Activated effector memory CD4-positive, alpha-beta T cell treated with anti-CD3 and anti-CD28 coated beads, Interleukin-2, amount 50 U/mL, for 16 hours (primary cell): ENCODE measurements around the gene PPP2R2C.

Experiments used
- DNase-seq: peaks from one replicate; pipeline ENCODE4 v3.0.0-alpha.2; 2020

Gene PPP2R2C

DNA sequence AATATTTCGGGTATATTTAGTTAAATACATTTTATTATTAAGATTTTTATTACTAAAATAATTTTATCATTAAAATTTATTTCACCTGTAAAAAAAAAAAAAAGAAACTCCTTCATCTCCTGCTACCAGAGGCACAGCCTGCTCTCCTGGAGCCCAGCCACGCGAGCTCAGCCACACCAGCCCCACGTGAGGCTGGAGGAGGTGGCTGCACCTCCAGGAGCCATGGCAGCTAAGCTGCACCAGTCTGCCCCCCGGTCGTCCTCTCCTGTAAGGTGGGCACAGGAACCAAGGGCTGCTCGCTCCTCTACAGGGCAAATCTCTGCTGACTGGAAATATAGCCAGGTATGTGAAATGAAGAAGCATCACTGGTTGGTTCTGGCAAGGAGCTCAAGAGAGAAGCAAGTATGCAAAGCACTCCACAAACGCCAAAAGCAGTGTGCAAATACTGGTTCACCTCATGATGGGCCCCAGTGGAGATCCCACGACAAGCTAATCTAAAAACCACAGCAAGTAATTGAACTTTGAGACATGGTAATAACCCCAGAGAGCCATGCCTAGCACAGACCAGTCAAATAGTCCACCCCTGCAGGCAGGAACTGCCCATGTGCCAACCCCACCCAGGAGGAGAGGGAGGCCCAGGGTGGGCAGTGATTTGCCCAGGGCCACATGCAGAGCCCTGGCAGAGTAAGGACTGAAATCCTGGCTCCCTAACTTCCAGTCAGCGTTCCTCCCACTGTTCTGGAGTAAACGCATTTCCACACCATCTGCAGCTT lies 112.7 kb downstream of the PPP2R2C start:
- DNase-seq, result no peak

DNA sequence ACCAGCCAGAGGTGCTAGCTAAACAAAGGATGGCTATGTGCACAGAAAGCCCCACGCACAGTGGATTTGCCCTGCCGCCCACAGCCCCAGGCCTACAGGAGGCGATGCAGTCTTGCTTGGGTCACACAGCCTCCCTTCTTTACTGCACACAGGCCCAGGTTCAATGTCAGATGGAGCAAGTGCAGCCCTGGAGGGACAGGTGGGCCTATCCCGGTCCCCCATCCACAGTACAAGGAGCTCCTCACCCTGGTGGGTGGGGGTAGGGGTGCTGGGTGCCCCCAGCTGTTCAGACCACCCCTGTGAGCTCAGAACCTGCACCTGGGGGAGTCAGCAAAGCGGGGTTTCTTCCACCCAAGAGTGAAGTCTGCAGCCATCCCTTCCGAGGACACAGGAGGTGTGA lies 114.9 kb downstream of the PPP2R2C start:
- DNase-seq, result no peak

DNA sequence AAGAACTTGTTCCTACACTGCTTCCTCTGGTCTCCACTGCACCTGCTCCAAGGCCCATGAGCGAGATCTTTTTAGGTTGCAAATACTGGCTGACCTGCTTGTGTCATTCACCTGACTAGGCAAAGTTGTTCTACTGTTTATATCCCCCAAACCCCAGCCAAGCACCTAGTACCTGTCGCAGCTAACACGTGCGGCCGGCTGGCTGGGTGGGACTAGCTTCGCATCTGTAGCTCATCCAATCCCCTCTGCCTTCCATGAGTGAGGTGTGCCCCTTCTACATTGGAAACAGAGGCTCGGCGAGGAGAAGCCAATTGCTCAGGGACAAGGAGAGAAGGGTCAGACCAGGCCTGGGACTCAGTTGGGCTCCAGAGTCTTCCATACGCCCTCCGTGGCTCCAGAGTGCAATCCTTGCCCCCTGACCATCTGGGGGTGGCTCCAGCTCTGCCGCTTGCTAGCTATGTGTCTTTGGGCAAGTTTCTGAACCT lies 116.3 kb downstream of the PPP2R2C start:
- DNase-seq, result no peak

DNA sequence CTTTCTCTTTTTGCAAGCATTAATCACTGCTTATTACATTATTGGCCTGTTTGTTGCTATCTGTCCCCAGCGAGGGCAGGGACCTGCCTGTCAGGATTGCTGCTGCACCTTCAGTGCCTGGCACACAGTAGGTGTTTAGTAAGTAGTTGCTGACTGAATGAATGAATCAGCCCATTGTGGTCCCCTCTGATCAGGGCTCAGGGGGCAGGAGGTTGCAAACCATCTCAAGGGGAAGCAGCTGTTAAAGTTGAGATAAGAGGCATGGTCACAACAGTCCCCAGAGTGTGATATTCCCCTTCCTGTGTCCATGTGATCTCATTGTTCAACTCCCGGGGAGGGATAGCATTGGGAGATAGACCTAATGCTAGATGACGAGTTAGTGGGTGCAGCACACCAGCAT lies 117.4 kb downstream of the PPP2R2C start:
- DNase-seq, result no peak

DNA sequence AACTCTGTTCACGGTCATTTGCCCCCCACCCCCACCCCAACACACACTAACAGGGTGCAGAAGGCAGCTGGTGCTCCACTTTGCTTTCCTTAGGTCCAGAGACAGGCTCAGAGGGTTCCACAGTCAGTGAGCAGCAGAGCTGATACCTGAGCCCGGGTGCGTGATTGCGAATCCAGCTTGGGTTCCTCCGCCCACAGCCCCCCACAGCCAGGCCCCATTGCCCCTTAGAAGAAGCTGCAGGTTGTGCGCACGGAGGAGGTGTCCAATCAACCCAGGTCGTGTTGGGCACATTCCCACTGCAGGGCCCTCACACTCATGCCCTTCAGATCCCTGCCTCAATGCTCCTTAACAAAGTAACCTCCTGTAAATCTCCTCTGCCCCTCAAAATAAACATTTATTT lies 117.8 kb downstream of the PPP2R2C start:
- no peak for DNase-seq

DNA sequence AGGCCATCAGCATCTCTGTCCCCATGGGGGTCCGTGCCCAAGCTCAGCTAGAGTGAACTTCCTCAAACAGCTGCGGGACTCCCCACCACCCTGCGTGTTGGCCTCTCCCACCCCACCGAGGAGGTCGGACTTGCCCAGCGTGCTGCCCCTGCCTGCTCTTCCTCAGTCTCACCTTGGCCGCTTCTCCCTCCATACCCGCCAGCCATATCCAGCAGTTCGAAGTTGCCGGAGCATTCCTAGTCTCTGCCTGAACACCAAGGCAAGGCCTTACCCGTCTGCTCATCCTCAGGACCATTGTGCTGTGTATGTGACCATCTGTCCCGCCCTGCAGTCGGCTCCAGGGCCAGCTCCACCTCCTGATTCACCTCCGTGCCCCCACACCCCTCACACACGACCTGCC lies 118.3 kb downstream of the PPP2R2C start:
- DNase-seq, result no peak

DNA sequence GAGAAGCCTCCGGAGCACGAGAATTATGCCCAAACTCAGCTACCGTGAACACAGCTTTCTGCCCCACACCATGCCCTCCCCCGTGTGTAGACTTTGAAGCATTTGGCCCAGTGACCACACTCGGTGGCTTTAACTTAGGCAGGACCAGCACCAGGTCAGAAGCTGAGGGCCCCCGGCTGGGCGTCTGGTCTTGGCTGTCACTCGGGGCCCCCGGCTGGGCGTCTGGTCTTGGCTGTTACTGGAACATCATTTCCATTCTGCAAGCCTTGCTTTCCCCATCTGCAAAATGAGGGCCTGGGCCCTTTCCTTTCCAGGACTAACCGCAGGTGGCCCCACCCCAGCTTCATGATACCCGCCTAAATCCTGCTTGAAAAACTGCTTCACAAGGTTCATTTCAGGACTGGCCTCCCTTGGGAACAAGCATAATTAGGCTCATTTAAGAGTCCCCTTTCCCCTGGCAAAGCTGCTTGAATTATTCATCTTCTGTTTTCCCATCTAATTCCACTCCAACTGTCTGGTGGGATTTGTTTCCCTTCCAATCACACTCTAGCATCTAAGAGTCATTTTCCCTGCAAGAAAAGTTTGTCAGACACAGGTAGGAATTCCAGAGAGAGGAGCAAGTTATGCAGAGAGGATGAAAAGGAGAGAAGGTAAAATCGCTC lies 120.3 kb downstream of the PPP2R2C start:
- no peak for DNase-seq

DNA sequence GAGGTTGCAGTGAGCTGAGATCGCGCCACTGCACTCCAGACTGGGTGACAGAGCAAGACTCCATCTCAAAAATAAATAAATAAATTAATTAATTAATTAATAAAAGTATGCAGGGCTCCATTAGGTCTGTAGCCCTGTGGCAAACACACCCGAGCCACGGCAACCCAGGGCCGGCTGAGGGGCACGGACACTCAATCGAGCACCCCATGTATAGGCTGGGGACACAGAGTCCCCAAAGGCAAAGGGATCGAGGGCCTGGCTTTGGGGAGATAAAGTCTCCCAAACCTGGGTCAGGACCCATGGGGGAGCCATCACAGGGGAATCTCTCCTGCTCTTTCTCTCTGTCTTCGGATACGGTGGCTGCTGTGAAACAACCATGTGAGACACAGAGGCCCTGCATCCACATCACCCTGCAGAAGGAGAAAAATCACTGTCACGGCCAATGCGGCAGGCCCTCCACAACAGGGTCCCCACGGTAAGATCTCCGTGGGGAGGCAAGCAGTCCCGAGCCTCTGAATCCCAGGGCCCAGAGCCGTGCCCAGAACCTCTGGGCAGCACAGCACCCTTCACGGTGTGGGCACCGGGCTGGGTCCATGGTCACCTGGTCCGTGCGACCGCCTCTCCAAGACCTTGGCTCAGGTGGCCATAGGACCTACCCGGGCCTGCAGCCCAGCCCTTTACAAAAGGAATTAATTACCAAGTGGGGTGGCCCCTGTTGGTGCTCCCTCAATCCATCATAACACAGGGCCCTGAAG lies 121.0 kb downstream of the PPP2R2C start:
- DNase-seq, result no peak

DNA sequence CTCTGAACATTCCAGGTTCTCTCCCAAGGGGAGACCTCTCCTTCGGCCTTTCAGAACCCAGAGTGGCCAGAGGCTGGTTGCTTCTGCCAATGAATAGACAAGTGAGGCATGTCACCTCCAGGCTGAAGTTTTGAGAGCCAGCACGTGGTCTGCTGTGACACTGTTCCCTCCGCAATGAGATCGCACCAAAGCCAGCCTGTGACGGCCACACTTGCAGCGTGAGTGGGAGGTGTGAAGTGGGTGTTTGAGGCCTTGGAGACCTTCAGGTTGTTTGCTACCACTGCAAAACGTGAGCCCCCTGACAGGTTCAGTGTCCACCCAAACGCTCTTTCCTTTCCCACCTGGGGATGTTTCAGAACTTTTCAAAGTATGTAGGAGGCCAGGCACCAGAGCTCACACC lies 121.8 kb downstream of the PPP2R2C start:
- DNase-seq, result no peak

DNA sequence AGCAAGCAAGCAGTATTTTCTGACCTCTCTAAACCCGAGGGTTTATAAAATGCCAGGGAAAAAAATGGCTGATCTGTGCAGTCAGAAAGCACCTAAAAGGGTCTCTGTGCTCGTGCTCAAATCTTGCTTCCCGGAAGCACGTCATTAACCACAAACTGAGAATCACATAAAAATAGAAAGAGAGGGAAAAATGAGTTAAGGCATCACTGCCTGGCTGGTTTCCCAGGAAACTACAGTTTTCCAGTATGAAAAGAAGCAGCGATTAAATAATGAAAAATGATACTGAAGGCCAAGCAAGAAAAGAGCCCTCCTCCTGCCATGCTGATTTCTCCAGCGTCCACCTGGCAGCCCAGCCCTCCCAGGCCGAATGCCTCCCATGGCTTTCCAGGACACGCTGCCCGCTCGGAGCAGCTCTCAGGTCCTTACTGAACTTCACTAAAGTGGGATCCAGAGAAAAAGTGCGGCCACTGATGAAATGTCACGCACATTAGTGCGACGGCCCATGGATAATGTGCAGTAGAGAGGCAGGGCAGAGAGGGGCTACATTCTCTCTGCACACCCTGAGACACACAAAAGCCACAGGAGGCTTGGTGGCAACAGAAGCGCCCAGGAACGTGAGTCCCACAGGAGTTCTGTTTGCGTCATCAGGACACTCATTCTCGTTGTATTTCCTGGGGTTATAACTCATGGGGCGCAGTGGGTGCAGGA lies 122.4 kb downstream of the PPP2R2C start:
- DNase-seq, result no peak

DNA sequence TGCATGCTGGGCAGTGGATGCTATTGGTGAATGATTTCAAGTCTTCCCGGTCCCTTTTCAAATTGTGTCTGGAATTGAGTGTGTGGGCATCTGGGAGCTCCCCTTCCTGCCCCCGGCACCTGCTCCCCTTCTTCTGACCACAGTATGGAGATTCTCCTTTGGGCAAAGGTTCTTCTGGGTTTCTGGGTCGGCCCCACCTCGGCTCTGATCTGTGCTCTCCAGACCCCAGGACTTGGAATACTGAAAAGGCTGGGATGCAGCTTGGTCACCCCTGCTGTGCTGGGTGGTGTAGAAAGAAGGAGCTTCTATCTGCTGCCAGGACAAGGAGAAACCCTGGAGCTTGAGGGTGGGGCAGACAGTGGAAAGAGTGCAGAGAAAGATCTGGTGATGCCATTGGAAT lies 124.0 kb downstream of the PPP2R2C start:
- no peak for DNase-seq

DNA sequence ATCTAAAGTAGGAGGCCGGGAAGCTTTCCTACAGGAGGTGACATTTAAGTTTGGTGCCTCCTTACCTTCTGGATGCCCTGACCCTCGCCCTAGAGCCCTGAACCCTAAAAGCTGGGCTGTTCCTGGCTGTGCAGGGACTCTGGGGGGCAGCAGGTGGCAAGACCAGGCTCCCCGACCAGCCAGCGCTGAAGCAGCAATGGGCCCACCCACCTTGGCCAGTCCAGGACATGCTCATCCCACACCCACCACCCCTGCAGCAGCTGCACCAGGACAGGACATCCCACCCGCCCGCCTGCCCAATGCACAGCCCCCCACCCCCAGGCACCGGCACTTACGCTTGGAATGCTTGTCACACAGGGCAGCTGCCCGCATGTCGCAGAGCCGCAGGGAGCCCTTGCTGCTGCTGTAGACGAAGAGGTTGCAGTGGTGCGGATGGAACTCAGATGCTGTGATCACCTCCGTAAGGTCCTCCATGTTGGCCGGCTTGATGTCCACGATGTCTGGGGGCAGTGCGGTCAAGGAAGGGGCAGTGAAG lies 124.8 kb downstream of the PPP2R2C start:
- no peak for DNase-seq

DNA sequence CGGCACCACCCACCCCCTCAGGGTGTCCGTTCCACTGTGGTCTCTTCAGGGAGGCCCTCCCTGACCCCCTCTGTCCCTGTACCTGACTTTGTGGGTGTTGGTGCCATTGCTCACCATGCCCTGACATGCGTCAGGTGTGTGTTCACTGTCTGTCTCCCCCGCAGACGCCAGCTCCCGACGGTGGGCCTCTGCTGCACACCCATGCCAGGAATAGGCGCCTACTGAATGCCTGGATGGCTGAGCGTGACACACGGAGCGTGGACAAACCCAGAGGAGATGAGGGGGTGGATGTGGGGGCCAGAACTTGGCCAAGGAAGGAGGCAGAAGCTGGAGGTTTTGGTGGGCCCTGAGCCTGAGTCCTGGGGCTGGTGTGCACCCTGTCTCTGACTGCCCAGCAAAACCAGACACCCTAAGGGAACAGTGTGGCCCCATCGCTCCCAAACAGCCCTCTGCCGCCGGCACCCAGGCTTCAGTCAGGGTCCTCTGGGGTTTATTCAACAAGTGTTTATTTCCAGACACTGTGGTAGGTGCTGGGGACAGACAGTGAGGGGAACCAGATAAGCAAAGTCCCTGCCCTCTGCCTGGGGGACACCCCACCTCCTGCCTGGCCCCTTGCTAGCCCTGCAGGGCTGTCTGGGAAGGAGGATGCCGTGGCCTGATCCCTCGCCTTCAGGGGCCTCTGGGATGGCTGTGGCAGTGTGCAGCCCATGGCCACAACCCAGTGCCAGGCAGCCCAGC lies 125.9 kb downstream of the PPP2R2C start:
- DNase-seq, result no peak

DNA sequence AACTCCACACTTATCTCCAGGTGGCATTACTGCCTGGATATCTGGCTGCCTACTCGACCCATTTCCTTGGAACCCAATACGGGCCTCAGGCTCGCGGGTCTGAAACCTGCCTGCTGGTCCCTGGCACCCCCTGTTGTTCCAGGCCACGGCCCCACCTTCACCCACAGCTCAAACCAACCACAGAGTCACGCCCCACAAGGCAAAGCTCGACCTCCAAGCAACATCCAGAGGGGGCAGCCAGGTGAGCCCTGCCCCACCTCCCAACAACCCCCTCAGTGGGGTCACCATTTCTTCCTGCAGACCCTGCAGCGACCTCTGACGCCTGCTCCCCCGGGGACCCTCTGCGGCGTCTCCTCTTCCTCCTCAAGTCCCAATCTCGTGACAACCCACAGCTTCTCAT lies 126.5 kb downstream of the PPP2R2C start:
- no peak for DNase-seq

DNA sequence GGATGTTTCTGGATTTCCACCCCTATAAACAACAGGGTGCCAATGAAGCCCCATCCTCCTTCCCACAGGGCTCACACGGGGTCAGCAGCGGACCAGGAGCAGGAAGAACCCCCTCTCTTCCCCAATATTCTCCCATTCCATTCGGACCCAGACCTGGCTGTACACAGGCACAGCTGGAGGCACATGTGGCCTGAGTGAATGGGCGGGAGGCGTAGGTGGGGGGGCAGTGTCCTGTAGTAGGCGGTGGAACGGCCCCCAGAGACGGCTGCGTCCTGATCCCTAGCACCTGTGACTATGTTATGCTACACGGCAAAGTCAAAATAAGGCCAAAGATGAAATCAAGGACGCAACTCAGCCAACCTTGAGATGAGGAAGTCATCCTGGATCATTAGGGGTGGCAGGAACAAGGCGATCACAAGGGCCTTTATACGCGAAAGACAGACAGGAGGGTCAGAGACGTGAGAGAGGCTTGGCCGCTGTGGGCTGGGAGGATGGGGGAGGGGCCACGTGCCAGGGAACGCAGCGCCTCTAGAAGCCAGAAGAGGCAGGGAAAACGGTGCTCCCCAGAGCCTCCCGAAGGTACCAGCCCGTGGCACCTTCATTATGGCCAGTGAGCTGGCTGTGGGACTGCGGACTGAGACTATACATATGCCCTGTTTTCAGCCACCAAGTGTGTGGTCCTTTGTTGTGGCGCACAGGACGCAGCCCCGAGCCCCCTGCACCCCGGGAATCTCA lies 127.2 kb downstream of the PPP2R2C start:
- DNase-seq, result no peak

DNA sequence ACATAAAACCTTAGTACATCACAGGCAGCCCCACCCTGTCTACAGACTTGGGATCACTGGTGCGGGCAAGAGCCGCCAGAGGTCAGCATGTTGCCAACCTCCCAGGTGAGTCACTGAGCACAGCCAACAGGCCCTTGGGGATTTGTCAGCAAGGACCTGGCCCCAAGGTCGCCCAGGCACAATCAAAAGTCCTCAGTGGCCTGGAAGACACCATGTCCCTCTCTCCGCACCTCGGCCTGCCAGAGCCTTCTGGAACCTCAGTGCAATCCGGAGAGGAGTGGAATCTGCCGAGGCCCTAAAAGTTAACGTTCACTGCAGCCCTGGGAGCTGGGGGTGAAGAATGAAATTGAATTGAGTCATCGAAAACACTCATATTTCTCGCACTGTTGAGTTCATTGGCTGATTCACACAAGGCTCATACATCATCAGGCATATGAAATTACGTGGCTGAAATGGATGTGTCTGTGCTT lies 128.4 kb downstream of the PPP2R2C start:
- DNase-seq, result no peak

DNA sequence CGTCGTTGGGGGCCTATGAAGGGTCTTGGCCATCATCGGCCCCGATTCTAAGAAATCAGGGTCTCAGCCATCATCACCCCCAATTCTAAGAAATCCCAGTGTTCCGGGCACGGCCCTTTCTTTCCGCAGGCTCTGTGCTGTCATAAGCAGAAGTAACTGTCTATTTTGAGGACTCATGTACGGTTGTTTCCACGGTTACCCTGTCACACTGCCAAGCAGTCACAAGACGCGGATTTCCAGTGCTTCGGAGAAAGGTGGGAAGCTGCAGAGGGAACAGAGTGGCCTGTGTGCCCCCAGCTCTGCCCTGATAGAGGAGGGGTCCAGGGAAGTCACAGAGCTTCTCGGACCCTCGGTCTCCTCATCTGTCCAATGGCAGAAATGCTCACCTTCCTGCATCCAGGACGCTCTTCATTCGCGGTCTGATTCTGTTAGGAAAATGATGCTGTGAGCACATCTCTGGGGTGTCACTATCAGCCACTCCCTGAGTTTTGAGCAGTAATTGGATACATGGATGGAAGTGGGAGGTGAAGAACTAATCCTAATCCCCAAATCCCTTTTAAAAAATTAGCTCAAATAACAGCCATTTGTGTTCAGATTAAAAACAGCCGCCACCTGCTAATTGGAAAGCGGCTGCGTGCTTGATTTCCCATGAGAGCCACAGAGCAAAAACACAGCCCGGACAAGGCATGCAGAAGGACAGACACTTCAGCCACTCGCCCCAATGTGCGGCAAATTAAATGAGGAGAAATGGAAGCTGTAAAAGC lies 129.7 kb downstream of the PPP2R2C start:
- no peak for DNase-seq

DNA sequence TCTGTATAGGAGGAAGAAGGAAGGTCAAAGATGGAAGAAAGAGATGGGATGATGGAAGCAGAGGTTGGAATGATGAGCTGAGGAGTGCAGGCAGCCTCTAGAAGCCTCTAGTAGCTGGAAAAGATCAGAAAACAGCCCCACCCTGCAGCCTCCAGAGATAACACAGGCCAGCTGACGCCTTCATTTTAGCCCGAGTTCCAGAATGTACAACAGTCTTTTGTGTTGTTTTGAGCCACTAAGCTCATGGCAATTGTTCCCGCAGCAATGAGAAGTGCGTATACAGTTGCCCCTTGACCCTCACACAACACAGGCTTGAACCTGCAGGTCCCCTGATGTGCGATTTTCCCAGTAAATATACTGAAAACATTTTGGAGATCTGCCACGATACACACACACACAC lies 130.7 kb downstream of the PPP2R2C start:
- no peak for DNase-seq

DNA sequence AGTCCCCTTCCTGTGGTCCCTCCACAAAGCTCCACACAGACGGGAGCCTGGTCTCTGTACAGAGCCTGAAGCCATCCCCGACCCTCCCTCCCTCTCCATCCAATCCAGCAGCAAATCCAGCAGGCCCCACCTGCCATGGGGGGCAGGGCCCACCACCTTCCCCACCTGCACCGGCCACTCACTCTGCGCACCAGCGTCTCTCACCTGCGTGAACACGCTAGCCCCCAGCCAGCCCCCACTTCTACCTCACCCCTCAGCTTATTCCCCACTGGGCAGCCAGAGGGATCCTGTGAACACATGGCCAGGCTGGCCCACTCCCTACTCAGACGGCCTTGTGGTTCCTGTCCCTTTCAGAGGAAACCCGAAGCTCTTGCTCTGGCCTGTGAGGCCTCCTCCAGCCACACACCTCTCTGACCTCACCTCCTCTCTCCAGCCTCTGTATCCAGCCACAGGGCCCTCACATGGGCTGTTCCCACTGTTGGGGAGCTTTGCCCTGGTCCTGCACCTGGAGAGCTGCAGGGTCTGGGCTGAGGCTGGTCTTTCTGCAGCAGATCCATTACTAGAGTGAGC lies 131.9 kb downstream of the PPP2R2C start:
- no peak for DNase-seq

DNA sequence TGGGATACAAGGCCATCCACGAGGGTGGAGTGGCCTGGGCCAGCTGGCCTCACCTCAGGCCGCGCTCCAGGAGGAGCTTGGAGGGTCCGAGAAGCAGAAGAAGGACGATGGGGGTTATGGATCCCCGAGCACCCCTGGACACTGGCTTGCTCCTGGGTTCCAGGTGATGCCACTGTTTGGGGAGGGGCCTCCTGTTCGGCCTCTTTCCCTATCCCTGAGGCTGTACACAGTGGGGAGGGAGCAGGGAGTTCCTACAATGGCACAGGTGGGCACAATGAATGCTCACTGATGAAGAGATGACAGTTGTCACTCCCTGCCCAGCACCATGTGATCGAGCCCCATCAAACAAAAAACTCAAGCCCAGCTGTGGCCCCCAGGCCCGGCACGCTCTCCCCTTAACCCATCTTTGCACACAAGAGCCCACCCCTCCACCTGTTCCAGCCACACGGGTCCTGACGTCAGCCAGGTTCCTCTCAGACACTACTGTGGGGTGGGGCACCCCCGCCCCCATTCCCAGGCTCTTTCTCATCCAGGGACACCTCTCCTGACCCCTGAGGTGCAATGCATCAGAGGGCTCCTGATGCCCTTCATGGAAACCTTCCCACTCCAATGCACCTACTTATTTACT lies 132.5 kb downstream of the PPP2R2C start:
- DNase-seq, result no peak
